Caco-2 (cell line): ENCODE data around the gene CFAP251. TPM values are rescaled to one million over a fixed set of nuclear protein-coding genes. Genes with fewer than 3 reads are reported as not detected.

Experiments
- BruUV-seq: library from RNA; stranded (reverse); fragments of 400-500 nt; replicated peaks from 2 replicates; lab custom pipeline; 2021; lab: Mats Ljungman, UMichigan
- CTCF ChIA-PET: fragments of 300-600 bp; sonication (Branson Sonifier 250); formaldehyde crosslinking; loops from one replicate; lab custom pipeline; 2022; ENCODE audit warnings: antibody characterized with exemption; lab: Charles Lee
- POLR2A ChIA-PET: fragments of 300-600 bp; sonication (Branson Sonifier 250); formaldehyde crosslinking; loops from one replicate; lab custom pipeline; 2022; ENCODE audit warnings: antibody characterized with exemption; lab: Charles Lee
- DNase-seq, 2 experiments: peaks; one replicate each; pipeline versions ENCODE4 v3.0.0 to v3.0.0-alpha.2; 2020 to 2022
- H3K27me3 ChIP-seq: replicated peaks from 2 replicates; pipeline ENCODE4 v1.6.0; 2011; ENCODE audit warnings: low read length; ENCODE audit not compliant: control insufficient read depth, insufficient read depth
- H3K36me3 ChIP-seq: 2 replicates; pipeline ENCODE4 v1.5.1; 2011; ENCODE audit warnings: low read length; ENCODE audit not compliant: control insufficient read depth, insufficient read depth
- H3K4me1 ChIP-seq: fragments of 250-450 bp; sonication (Bioruptor Pico); 2 replicates; pipeline ENCODE4 v1.5.1; 2020; ENCODE audit warnings: mild to moderate bottlenecking
- H3K4me3 ChIP-seq: 2 replicates; pipeline ENCODE4 v1.5.1; 2011; ENCODE audit warnings: low read depth, mild to moderate bottlenecking, control low read depth, low read length
- H3K9me3 ChIP-seq: fragments of 250-450 bp; sonication (Bioruptor Pico); 2 replicates; pipeline ENCODE4 v1.5.1; 2020; ENCODE audit warnings: mild to moderate bottlenecking, moderate library complexity
- H3K27ac Mint-ChIP-seq: one replicate; pipeline ENCODE4 v1.8.0; 2022; ENCODE audit warnings: mixed read lengths; ENCODE audit not compliant: unreplicated experiment
- H3K27me3 Mint-ChIP-seq: one replicate; pipeline ENCODE4 v1.8.0; 2022; ENCODE audit warnings: mixed read lengths; ENCODE audit not compliant: insufficient read depth, unreplicated experiment
- H3K36me3 Mint-ChIP-seq: one replicate; pipeline ENCODE4 v1.8.0; 2022; ENCODE audit warnings: mild to moderate bottlenecking, mixed read lengths; ENCODE audit not compliant: insufficient read depth, unreplicated experiment
- H3K4me1 Mint-ChIP-seq: one replicate; pipeline ENCODE4 v1.8.0; 2022; ENCODE audit warnings: low read depth, mixed read lengths; ENCODE audit not compliant: unreplicated experiment
- H3K4me3 Mint-ChIP-seq: one replicate; pipeline ENCODE4 v1.8.0; 2022; ENCODE audit warnings: mild to moderate bottlenecking, moderate library complexity, mixed read lengths; ENCODE audit not compliant: unreplicated experiment
- H3K9me3 Mint-ChIP-seq: one replicate; pipeline ENCODE4 v1.8.0; 2022; ENCODE audit warnings: mixed read lengths; ENCODE audit not compliant: unreplicated experiment
- intact Hi-C: fragments of 100-400 bp; cut with micrococcal nuclease; formaldehyde crosslinking; loops from one replicate; pipeline ENCODE4 v1.10.0; 2022; ENCODE audit not compliant: unreplicated experiment
- total RNA-seq: library from RNA; stranded (reverse); gene quantifications from 2 replicates; pipeline ENCODE4 v1.2.3, GENCODE V29; 2022
- TF ChIP-seq, protein P1 (sequence below), 2 experiments: fragments of 200-600 bp in 1 of 2; IDR thresholded peaks; 1 replicate in 1 of 2; 2 replicates in 1 of 2; pipeline versions ENCODE4 v1.5.1 to v1.8.0; 2011 to 2022; ENCODE audit warnings: antibody characterized with exemption in 1 of 2, control low read depth in 1 of 2, inconsistent platforms in 1 of 2, low read depth in 1 of 2, low read length in 1 of 2, mild to moderate bottlenecking in 1 of 2, moderate library complexity in 1 of 2; ENCODE audit not compliant: insufficient read depth in 1 of 2, severe bottlenecking in 1 of 2, unreplicated experiment in 1 of 2

Gene CFAP251
- total RNA-seq, 1 experiment from 2014 or later: 1.2 TPM

DNA sequence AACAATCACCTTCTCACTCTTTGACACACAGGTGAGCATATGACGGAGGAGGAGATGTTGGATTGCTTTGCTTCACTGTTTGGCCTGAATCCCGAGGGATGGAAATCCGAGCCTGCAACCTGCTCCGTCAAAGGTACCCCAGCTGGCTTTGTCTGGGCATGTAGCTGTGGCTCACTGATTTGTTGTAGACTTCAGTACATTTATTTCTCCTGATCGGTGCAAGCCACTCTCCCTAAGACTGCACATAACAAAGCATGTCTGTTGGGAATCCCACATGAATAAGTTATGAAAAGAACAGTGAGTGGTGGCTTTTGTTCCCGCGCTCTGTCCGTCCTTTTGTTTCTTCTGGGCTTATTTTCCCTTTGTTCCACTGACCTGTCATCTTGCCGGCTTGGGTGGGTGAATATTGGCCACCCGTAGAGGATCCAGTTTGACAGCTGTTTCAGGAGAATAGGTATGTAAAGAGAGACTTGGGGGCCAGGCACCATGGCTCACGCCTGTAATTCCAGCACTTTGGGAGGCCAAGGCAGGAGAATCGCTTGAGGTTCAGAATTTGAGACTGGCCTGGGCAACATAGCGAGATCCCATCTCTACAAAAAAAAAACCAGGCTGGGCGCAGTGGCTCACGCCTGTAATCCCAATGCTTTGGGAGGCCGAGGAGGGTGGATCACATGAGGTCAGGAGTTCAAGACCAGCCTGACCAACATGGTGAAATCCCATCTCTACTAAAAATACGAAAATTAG, 83.2 kb downstream of the CFAP251 start:
- H3K4me3 Mint-ChIP-seq: no peak overlapping the region
- no peaks in the 10 kb centered on the region for H3K4me1 Mint-ChIP-seq
- BruUV-seq: no TSS peak
- no peak overlapping the region for H3K27ac Mint-ChIP-seq
- DNase-seq: no peak
- no peaks in the 10 kb centered on the region for H3K27me3 Mint-ChIP-seq
- ChIA-PET CTCF (no interaction called here), POLR2A (no interaction called here)
- Histone ChIP-seq H3K36me3 (no peaks in the 10 kb centered on the region), H3K4me1 (no peaks in the 10 kb centered on the region), H3K4me3 (no peak overlapping the region), H3K27me3 (no peaks in the 10 kb centered on the region), H3K9me3 (no peaks in the 10 kb centered on the region; the same call in 1 of the 2 replicates)
- no peaks in the 10 kb centered on the region for H3K9me3 Mint-ChIP-seq
- H3K36me3 Mint-ChIP-seq: no peaks in the 10 kb centered on the region
- TF ChIP-seq, protein P1, sequence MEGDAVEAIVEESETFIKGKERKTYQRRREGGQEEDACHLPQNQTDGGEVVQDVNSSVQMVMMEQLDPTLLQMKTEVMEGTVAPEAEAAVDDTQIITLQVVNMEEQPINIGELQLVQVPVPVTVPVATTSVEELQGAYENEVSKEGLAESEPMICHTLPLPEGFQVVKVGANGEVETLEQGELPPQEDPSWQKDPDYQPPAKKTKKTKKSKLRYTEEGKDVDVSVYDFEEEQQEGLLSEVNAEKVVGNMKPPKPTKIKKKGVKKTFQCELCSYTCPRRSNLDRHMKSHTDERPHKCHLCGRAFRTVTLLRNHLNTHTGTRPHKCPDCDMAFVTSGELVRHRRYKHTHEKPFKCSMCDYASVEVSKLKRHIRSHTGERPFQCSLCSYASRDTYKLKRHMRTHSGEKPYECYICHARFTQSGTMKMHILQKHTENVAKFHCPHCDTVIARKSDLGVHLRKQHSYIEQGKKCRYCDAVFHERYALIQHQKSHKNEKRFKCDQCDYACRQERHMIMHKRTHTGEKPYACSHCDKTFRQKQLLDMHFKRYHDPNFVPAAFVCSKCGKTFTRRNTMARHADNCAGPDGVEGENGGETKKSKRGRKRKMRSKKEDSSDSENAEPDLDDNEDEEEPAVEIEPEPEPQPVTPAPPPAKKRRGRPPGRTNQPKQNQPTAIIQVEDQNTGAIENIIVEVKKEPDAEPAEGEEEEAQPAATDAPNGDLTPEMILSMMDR (IDR thresholded peaks at IDR 0.05; ENCODE audit: insufficient read depth in 1 of 2, low read depth in 1 of 2, low read length in 1 of 2, severe bottlenecking in 1 of 2, unreplicated experiment in 1 of 2): no peak
- intact Hi-C loops: no loop called here

DNA sequence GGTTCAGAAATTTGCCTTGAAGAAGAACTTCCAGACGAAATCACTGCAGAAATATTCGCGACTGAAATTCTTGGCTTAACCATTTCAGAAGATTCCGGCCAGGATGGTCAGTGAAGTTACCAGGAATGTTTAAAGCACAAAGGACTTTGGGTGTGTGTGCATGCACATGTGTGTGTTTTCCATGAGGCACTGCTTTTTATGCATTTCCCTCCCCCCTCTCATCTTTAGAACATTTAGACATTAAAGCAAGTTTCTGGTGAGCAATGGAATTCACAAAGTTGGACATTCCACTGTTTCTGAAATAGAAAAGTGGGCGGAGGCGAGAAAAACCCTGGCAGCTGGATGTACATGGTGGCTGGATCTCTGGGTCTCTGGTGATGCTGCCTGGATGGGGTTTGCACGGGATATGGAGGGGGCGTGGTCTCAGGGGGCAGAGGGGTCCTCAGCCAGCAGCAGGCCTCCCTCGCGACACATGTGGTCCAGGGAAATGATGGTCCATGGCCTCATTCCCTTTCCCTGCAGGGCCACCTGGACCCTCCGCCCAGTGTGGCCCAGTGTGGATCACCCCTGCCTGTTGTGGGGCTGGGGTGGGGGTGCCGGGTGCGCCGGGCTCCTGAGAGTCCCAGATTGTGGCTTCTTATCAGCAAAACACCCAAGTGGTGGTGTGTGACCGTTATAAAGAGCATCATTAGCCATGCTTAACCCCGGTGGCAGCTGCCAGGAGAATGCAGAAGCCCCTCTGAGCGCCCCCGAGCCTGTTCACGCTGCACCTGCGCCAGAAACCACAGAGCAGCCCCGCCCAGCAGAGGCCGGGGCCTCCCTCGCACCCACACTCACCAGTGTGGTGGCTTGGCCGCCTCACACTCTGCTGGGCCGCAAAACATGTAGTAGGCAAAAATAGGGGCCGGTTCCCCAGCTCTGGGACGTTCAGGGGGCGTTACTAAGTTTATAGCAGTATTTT, 85.5 kb downstream of the CFAP251 start:
- Histone ChIP-seq H3K4me3 (no peak overlapping the region), H3K27me3 (no peaks in the 10 kb centered on the region), H3K36me3 (no peaks in the 10 kb centered on the region), H3K9me3 (no peaks in the 10 kb centered on the region; the same call in 1 of the 2 replicates), H3K4me1 (no peaks in the 10 kb centered on the region)
- TF ChIP-seq, protein P1 (IDR thresholded peaks at IDR 0.05; ENCODE audit: insufficient read depth in 1 of 2, low read depth in 1 of 2, low read length in 1 of 2, severe bottlenecking in 1 of 2, unreplicated experiment in 1 of 2): no peak
- no peak overlapping the region for H3K27ac Mint-ChIP-seq
- H3K9me3 Mint-ChIP-seq: no peaks in the 10 kb centered on the region
- no peak overlapping the region for H3K4me3 Mint-ChIP-seq
- DNase-seq: no peak
- CTCF ChIA-PET: interaction anchor here (0.5 kb wide), 1 partner anchor 57 kb away, joined by 3 read pairs; no protein-coding TSS in a partner anchor
- intact Hi-C loops: no loop called here
- H3K4me1 Mint-ChIP-seq: no peaks in the 10 kb centered on the region
- H3K36me3 Mint-ChIP-seq: no peaks in the 10 kb centered on the region
- no TSS peak for BruUV-seq
- POLR2A ChIA-PET: no interaction called here
- H3K27me3 Mint-ChIP-seq: no peaks in the 10 kb centered on the region

DNA sequence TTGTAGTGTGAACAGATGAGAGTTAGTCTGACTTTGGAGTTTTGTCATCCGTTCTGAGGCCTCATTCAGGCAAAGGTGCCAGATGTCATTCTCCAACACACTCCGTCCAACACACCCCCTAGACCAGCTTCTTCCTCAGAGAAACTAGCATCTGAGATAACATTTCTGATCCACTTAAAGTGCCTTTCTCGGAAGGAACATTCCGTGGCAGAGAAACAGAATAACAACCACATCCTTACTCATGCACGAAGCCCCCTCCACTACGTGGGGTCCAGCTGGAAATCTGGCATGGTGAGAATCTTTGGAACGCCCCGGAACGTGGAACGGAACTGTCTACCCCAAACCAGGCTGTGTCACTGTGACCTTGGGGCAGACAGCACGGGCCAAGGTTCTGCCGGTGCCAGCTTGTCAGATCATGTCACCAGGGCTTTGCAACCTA, 86.3 kb downstream of the CFAP251 start:
- H3K9me3 Mint-ChIP-seq: no peaks in the 10 kb centered on the region
- no peaks in the 10 kb centered on the region for H3K9me3 ChIP-seq
- POLR2A ChIA-PET: no interaction called here
- no peaks in the 10 kb centered on the region for H3K4me1 Mint-ChIP-seq
- no peaks in the 10 kb centered on the region for H3K36me3 ChIP-seq
- H3K27me3 Mint-ChIP-seq: no peaks in the 10 kb centered on the region
- H3K36me3 Mint-ChIP-seq: no peaks in the 10 kb centered on the region
- H3K4me3 ChIP-seq: no peak overlapping the region
- H3K27me3 ChIP-seq: no peaks in the 10 kb centered on the region
- no peaks in the 10 kb centered on the region for H3K4me1 ChIP-seq
- intact Hi-C loops: no loop called here
- no peak for DNase-seq
- H3K4me3 Mint-ChIP-seq: no peak overlapping the region
- TF ChIP-seq, protein P1 (IDR thresholded peaks at IDR 0.05; ENCODE audit: insufficient read depth in 1 of 2, low read depth in 1 of 2, low read length in 1 of 2, severe bottlenecking in 1 of 2, unreplicated experiment in 1 of 2): no peak
- CTCF ChIA-PET: no interaction called here
- BruUV-seq: no TSS peak
- no peak overlapping the region for H3K27ac Mint-ChIP-seq
